ENCODE data around the gene ROBO3.

Gene ROBO3

GRCh38 chr11:124841201-124841600 is 24.0 kb upstream of the ROBO3 start:
- in situ Hi-C loops (cut with MboI; ENCODE audit: low sequenced_read_pairs): loop anchor here (25.0 kb wide), 1 partner anchor 429 kb away; the partner anchor contains the start of gene OR8B4

GRCh38 chr11:124841840-124842239 is 23.4 kb upstream of the ROBO3 start:
- in situ Hi-C loops (cut with MboI; ENCODE audit: low sequenced_read_pairs): loop anchor here (25.0 kb wide), 1 partner anchor 430 kb away; the partner anchor contains the start of gene OR8B4

GRCh38 chr11:124842305-124842704 is 22.9 kb upstream of the ROBO3 start:
- in situ Hi-C loops (cut with MboI; ENCODE audit: low sequenced_read_pairs): loop anchor here (25.0 kb wide), 1 partner anchor 430 kb away; the partner anchor contains the start of gene OR8B4

GRCh38 chr11:124843616-124843910 is 21.7 kb upstream of the ROBO3 start:
- in situ Hi-C loops (cut with MboI; ENCODE audit: low sequenced_read_pairs): loop anchor here (25.0 kb wide), 1 partner anchor 431 kb away; the partner anchor contains the start of gene OR8B4

GRCh38 chr11:124844664-124845079 is 20.6 kb upstream of the ROBO3 start:
- in situ Hi-C loops (cut with MboI; ENCODE audit: low sequenced_read_pairs): loop anchor here (25.0 kb wide), 1 partner anchor 432 kb away; the partner anchor contains the start of gene OR8B4

GRCh38 chr11:124846070-124846673 is 19.1 kb upstream of the ROBO3 start:
- in situ Hi-C loops (cut with MboI; ENCODE audit: low sequenced_read_pairs): loop anchor here (25.0 kb wide), 1 partner anchor 434 kb away; the partner anchor contains the start of gene OR8B4

- in situ Hi-C loops (cut with MboI; ENCODE audit: low sequenced_read_pairs): no loop called here
Measured at GRCh38 chr11:124859171-124859570, 6.1 kb upstream of the ROBO3 start.

- in situ Hi-C loops (cut with MboI; ENCODE audit: low sequenced_read_pairs): no loop called here
Measured at GRCh38 chr11:124861670-124862069, 3.6 kb upstream of the ROBO3 start.

- in situ Hi-C loops (cut with MboI; ENCODE audit: low sequenced_read_pairs): no loop called here
Measured at GRCh38 chr11:124863137-124863825, 2.0 kb upstream of the ROBO3 start.

GRCh38 chr11:124863826-124864165 is 1.4 kb upstream of the ROBO3 start:
- in situ Hi-C loops (cut with MboI; ENCODE audit: low sequenced_read_pairs): no loop called here

GRCh38 chr11:124864176-124864891 is 898 bp upstream of the ROBO3 start:
- in situ Hi-C loops (cut with MboI; ENCODE audit: low sequenced_read_pairs): no loop called here

GRCh38 chr11:124864892-124865180 is 396 bp upstream of the ROBO3 start:
- in situ Hi-C loops (cut with MboI; ENCODE audit: low sequenced_read_pairs): no loop called here

GRCh38 chr11:124865902-124866851 is 945 bp downstream of the ROBO3 start:
- in situ Hi-C loops (cut with MboI; ENCODE audit: low sequenced_read_pairs): no loop called here

GRCh38 chr11:124867700-124868099 is 2.5 kb downstream of the ROBO3 start:
- in situ Hi-C loops (cut with MboI; ENCODE audit: low sequenced_read_pairs): no loop called here

GRCh38 chr11:124868331-124869274 is 3.4 kb downstream of the ROBO3 start:
- in situ Hi-C loops (cut with MboI; ENCODE audit: low sequenced_read_pairs): no loop called here

GRCh38 chr11:124869331-124869730 is 4.1 kb downstream of the ROBO3 start:
- in situ Hi-C loops (cut with MboI; ENCODE audit: low sequenced_read_pairs): no loop called here

GRCh38 chr11:124869856-124870387 is 4.7 kb downstream of the ROBO3 start:
- in situ Hi-C loops (cut with MboI; ENCODE audit: low sequenced_read_pairs): no loop called here

GRCh38 chr11:124870430-124870829 is 5.2 kb downstream of the ROBO3 start:
- in situ Hi-C loops (cut with MboI; ENCODE audit: low sequenced_read_pairs): no loop called here

- in situ Hi-C loops (cut with MboI; ENCODE audit: low sequenced_read_pairs): no loop called here
Measured at GRCh38 chr11:124872280-124872679, 7.0 kb downstream of the ROBO3 start.

GRCh38 chr11:124872741-124873140 is 7.5 kb downstream of the ROBO3 start:
- in situ Hi-C loops (cut with MboI; ENCODE audit: low sequenced_read_pairs): no loop called here
